ENCODE measurements around the gene TMPRSS2. TPM values are rescaled to one million over a fixed set of nuclear protein-coding genes. Genes with fewer than 3 reads are reported as not detected.

TMPRSS2 gene
- total RNA-seq, 3 donors from 2014 or later (not counting 1 experiment from before 2014, with no cell fraction given) = not detected

GRCh38 chr21:41438425-41439113 is 69.4 kb downstream of the TMPRSS2 start:
- H3K4me1 ChIP-seq (ENCODE audit: control insufficient read depth, insufficient read depth, low read length) = no peaks in the 10 kb centered on the region
- WGBS (ENCODE audit: insufficient coverage) = 92% methylated on average over 12 of the region's 13 CpGs
- H3K4me3 Mint-ChIP-seq = no peak overlapping the region
- H3K27ac Mint-ChIP-seq = no peak overlapping the region
- H3K27me3 ChIP-seq (ENCODE audit: control insufficient read depth, insufficient read depth, low read length) = no peaks in the 10 kb centered on the region
- H3K4me1 Mint-ChIP-seq = no peaks in the 10 kb centered on the region
- H3K9me3 Mint-ChIP-seq = peaks cover 0 to 3% of the 10 kb centered on the region in 2 donors
- DNase-seq (no peak), ATAC-seq (no peak)
- TF ChIP-seq, protein P1, sequence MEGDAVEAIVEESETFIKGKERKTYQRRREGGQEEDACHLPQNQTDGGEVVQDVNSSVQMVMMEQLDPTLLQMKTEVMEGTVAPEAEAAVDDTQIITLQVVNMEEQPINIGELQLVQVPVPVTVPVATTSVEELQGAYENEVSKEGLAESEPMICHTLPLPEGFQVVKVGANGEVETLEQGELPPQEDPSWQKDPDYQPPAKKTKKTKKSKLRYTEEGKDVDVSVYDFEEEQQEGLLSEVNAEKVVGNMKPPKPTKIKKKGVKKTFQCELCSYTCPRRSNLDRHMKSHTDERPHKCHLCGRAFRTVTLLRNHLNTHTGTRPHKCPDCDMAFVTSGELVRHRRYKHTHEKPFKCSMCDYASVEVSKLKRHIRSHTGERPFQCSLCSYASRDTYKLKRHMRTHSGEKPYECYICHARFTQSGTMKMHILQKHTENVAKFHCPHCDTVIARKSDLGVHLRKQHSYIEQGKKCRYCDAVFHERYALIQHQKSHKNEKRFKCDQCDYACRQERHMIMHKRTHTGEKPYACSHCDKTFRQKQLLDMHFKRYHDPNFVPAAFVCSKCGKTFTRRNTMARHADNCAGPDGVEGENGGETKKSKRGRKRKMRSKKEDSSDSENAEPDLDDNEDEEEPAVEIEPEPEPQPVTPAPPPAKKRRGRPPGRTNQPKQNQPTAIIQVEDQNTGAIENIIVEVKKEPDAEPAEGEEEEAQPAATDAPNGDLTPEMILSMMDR (IDR thresholded peaks at IDR 0.05) = no peak
- peaks cover 82% of the 10 kb centered on the region for H3K36me3 ChIP-seq (ENCODE audit: control insufficient read depth, insufficient read depth, low read length)
- H3K9me3 ChIP-seq (ENCODE audit: control insufficient read depth, insufficient read depth, low read length) = no peaks in the 10 kb centered on the region
- H3K27me3 Mint-ChIP-seq (ENCODE audit: low read depth in 2 of 2) = no peaks in the 10 kb centered on the region
- intact Hi-C loops (cut with micrococcal nuclease) = no loop called here
- H3K4me3 ChIP-seq (ENCODE audit: low read length) = no peak overlapping the region
- H3K36me3 Mint-ChIP-seq = peaks cover 60% of the 10 kb centered on the region
- H3K27ac ChIP-seq (ENCODE audit: low read length) = no peak overlapping the region

DNA sequence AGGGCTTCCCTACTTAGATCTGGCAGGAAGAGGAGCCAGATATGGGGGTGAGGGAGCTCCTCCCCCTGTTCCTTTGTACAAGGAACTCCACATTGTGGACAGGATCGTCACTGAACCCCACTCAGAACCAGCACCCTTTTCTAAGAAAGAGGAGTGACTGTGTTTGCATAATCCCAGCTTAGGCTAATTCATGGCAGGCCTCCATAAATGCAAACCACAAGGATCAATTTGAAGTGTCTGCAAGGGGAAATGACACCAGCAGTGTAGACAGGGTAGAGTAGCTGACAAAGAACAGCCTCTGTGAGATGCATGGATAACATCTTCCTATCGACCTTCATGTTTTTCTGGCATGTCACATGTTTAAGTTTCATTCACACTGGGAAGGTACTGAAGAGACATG is 70.2 kb downstream of the TMPRSS2 start:
- H3K4me3 Mint-ChIP-seq = no peak overlapping the region
- no peaks in the 10 kb centered on the region for H3K27me3 Mint-ChIP-seq (ENCODE audit: low read depth in 2 of 2)
- H3K4me1 ChIP-seq (ENCODE audit: control insufficient read depth, insufficient read depth, low read length) = no peaks in the 10 kb centered on the region
- H3K9me3 Mint-ChIP-seq = peaks cover 0 to 3% of the 10 kb centered on the region in 2 donors
- TF ChIP-seq, protein P1 (IDR thresholded peaks at IDR 0.05) = no peak
- H3K36me3 ChIP-seq (ENCODE audit: control insufficient read depth, insufficient read depth, low read length) = peaks cover 82% of the 10 kb centered on the region
- H3K27me3 ChIP-seq (ENCODE audit: control insufficient read depth, insufficient read depth, low read length) = no peaks in the 10 kb centered on the region
- H3K9me3 ChIP-seq (ENCODE audit: control insufficient read depth, insufficient read depth, low read length) = no peaks in the 10 kb centered on the region
- peaks cover 51% of the 10 kb centered on the region for H3K36me3 Mint-ChIP-seq
- H3K4me3 ChIP-seq (ENCODE audit: low read length) = no peak overlapping the region
- 71% methylated on average over 2 of the region's 2 CpGs for WGBS (ENCODE audit: insufficient coverage)
- intact Hi-C loops (cut with micrococcal nuclease) = no loop called here
- ATAC-seq = no peak
- H3K27ac ChIP-seq (ENCODE audit: low read length) = no peak overlapping the region
- no peak overlapping the region for H3K27ac Mint-ChIP-seq
- no peaks in the 10 kb centered on the region for H3K4me1 Mint-ChIP-seq
- no peak for DNase-seq

DNA sequence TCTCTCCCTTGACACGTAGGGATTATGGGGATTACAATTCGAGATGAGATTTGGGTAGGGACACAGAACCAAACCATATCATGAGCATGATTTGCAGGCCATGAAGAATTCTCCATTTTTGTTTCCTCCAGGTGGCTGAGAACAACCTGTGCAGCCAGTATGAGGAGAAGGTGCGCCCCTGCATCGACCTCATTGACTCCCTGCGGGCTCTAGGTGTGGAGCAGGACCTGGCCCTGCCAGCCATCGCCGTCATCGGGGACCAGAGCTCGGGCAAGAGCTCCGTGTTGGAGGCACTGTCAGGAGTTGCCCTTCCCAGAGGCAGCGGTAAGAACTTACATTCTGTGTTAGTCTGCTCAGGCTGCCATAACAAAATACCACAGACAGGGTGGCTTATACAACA is 72.3 kb downstream of the TMPRSS2 start:
- H3K36me3 ChIP-seq (ENCODE audit: control insufficient read depth, insufficient read depth, low read length) = peaks cover 75% of the 10 kb centered on the region
- no peak overlapping the region for H3K4me3 ChIP-seq (ENCODE audit: low read length)
- DNase-seq (no peak), ATAC-seq (no peak)
- H3K27me3 ChIP-seq (ENCODE audit: control insufficient read depth, insufficient read depth, low read length) = no peaks in the 10 kb centered on the region
- TF ChIP-seq, protein P1 (IDR thresholded peaks at IDR 0.05) = no peak
- Mint-ChIP-seq H3K9me3 (peaks cover 0 to 3% of the 10 kb centered on the region in 2 donors), H3K4me3 (no peak overlapping the region), H3K27ac (no peak overlapping the region), H3K4me1 (no peaks in the 10 kb centered on the region), H3K27me3 (ENCODE audit: low read depth in 2 of 2) (no peaks in the 10 kb centered on the region), H3K36me3 (peaks cover 37% of the 10 kb centered on the region)
- H3K4me1 ChIP-seq (ENCODE audit: control insufficient read depth, insufficient read depth, low read length) = no peaks in the 10 kb centered on the region
- 96% methylated on average over 11 of the region's 11 CpGs for WGBS (ENCODE audit: insufficient coverage)
- no peaks in the 10 kb centered on the region for H3K9me3 ChIP-seq (ENCODE audit: control insufficient read depth, insufficient read depth, low read length)
- intact Hi-C loops (cut with micrococcal nuclease) = no loop called here
- H3K27ac ChIP-seq (ENCODE audit: low read length) = no peak overlapping the region

DNA sequence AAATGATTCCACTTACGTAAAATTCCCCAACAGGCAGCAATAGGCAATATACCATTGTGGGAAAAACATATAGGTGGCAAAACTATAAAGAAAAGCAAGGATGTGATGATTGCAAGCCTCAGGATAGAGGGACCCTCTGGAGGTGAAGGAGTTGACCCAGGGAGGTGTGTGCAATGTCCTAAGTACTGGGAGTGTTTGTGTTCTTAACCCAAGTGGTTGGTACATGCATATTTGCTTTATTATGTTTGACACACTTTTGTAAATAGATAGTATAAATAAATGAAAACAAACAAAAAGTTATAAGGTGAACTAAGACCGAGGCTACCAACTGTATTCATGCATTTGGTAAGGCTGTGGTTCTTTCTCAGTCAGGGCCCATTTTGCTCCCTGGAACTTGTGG is 74.4 kb downstream of the TMPRSS2 start:
- Mint-ChIP-seq H3K4me1 (no peaks in the 10 kb centered on the region), H3K9me3 (peaks cover 0 to 3% of the 10 kb centered on the region in 2 donors), H3K27ac (no peak overlapping the region), H3K36me3 (peaks cover 36% of the 10 kb centered on the region), H3K27me3 (ENCODE audit: low read depth in 2 of 2) (no peaks in the 10 kb centered on the region), H3K4me3 (no peak overlapping the region)
- Histone ChIP-seq H3K4me3 (ENCODE audit: low read length) (no peak overlapping the region), H3K36me3 (ENCODE audit: control insufficient read depth, insufficient read depth, low read length) (peaks cover 61% of the 10 kb centered on the region), H3K27me3 (ENCODE audit: control insufficient read depth, insufficient read depth, low read length) (no peaks in the 10 kb centered on the region), H3K9me3 (ENCODE audit: control insufficient read depth, insufficient read depth, low read length) (no peaks in the 10 kb centered on the region), H3K4me1 (ENCODE audit: control insufficient read depth, insufficient read depth, low read length) (no peaks in the 10 kb centered on the region), H3K27ac (ENCODE audit: low read length) (no peak overlapping the region)
- intact Hi-C loops (cut with micrococcal nuclease) = no loop called here
- WGBS (ENCODE audit: insufficient coverage) = 100% methylated on average over 1 of the region's 2 CpGs
- TF ChIP-seq, protein P1 (IDR thresholded peaks at IDR 0.05) = no peak
- DNase-seq (no peak), ATAC-seq (no peak)

Measured in natural killer cell (primary cell).